HG03159 (cell line): ENCODE results near the gene MOB3C.

ENCODE experiments used
- ATAC-seq: cut with Tn5 transposase; IDR thresholded peaks from one replicate; pipeline ENCODE4 v1.9.1; 2021; ENCODE audit warnings: mild to moderate bottlenecking, moderate library complexity; ENCODE audit not compliant: unreplicated experiment

Gene MOB3C

GRCh38 chr1:46607345-46608130 lies 9.1 kb downstream of the MOB3C start:
- no peak for ATAC-seq

GRCh38 chr1:46606255-46606965 lies 10.2 kb downstream of the MOB3C start:
- ATAC-seq: no peak

GRCh38 chr1:46605232-46605631 lies 11.4 kb downstream of the MOB3C start:
- no peak for ATAC-seq

GRCh38 chr1:46603858-46604549 lies 12.6 kb downstream of the MOB3C start, which contains the start of gene MKNK1:
MKNK1 (minus strand) TSS chr1:46604268; CDS start chr1:46583327, 20,941 bp downstream.
- peak; percentile 95 for ATAC-seq

- ATAC-seq: no peak
Measured at GRCh38 chr1:46603481-46603857, 13.1 kb downstream of the MOB3C start.

GRCh38 chr1:46601257-46602007 lies 15.2 kb downstream of the MOB3C start:
- ATAC-seq: no peak

- ATAC-seq: no peak
Measured at GRCh38 chr1:46599059-46599970, 17.3 kb downstream of the MOB3C start.

GRCh38 chr1:46596846-46597245 lies 19.8 kb downstream of the MOB3C start:
- ATAC-seq: no peak

- no peak for ATAC-seq
Measured at GRCh38 chr1:46596036-46596435, 20.6 kb downstream of the MOB3C start.

GRCh38 chr1:46595127-46595526 lies 21.5 kb downstream of the MOB3C start:
- ATAC-seq: no peak

GRCh38 chr1:46594063-46594462 lies 22.5 kb downstream of the MOB3C start:
- no peak for ATAC-seq

GRCh38 chr1:46592823-46593222 lies 23.8 kb downstream of the MOB3C start:
- ATAC-seq: no peak

- no peak for ATAC-seq
Measured at GRCh38 chr1:46589529-46589928, 27.1 kb downstream of the MOB3C start.

- no peak for ATAC-seq
Measured at GRCh38 chr1:46587069-46587468, 29.5 kb downstream of the MOB3C start.

GRCh38 chr1:46585312-46585938 lies 31.2 kb downstream of the MOB3C start:
- no peak for ATAC-seq

GRCh38 chr1:46583494-46583893 lies 33.1 kb downstream of the MOB3C start:
- ATAC-seq: no peak

- no peak for ATAC-seq
Measured at GRCh38 chr1:46582972-46583371, 33.6 kb downstream of the MOB3C start.

- no peak for ATAC-seq
Measured at GRCh38 chr1:46581681-46582455, 34.7 kb downstream of the MOB3C start.
